Measurements from ENCODE around the gene TEX54. TPM values are rescaled to one million over a fixed set of nuclear protein-coding genes. Genes with fewer than 3 reads are reported as not detected.

The TEX54 gene
- total and polyA plus RNA-seq, 2 of the 4 experiments (the other 2 are of a cell fraction) = not detected

GRCh38 chr11:62801071-62801470, 31.6 kb downstream of the TEX54 start:
- H4K20me1 ChIP-seq (ENCODE audit: insufficient read depth, low read length) = peaks cover 22% of the 10 kb centered on the region
- H3K79me1 ChIP-seq (ENCODE audit: low read depth in 1 of 2, low read length in 2 of 2) = peaks cover 26 to 50% of the 10 kb centered on the region in 2 experiments
- POLR2A ChIA-PET (ENCODE audit: unreplicated experiment) = no interaction called here

More at GRCh38 chr11:62801071-62801470, 31.6 kb downstream of the TEX54 start:
- DNase-seq = no peak
- no peak overlapping the region for H3K56ac ChIP-seq (ENCODE audit: extremely low read depth, insufficient read depth, low read length)
- dilution Hi-C loops (cut with HindIII; ENCODE audit: low sequenced_read_pairs, unreplicated experiment) (no loop called here), intact Hi-C loops (cut with micrococcal nuclease) (no loop called here), in situ Hi-C loops (cut with MboI; ENCODE audit: low sequenced_read_pairs) (no loop called here)
- H3K9me3 ChIP-seq (ENCODE audit: control insufficient read depth, insufficient read depth, low read length) = no peaks in the 10 kb centered on the region
- no peak overlapping the region for H3K4me3 ChIP-seq (ENCODE audit: insufficient read depth, low read depth, low read length)
- CTCF ChIA-PET = interaction anchor here (1.2 kb wide), 1 partner anchor 15 kb away, joined by 4 read pairs; no protein-coding TSS in a partner anchor
- H3K27me3 ChIP-seq (ENCODE audit: control insufficient read depth, insufficient read depth, low read length) = no peaks in the 10 kb centered on the region
- H2AK5ac ChIP-seq (ENCODE audit: low read depth, low read length) = no peak overlapping the region
- H2AK9ac ChIP-seq (replicated peaks; ENCODE audit: low read depth, low read length, poor library complexity) = no peak overlapping the region
- peaks cover 11% of the 10 kb centered on the region for H3K9me1 ChIP-seq (ENCODE audit: insufficient read depth, low read length)
- no peak overlapping the region for H3K14ac ChIP-seq (replicated peaks; ENCODE audit: low read depth, low read length)
- H2BK15ac ChIP-seq (ENCODE audit: low read depth, low read length) = no peak overlapping the region
- no peak overlapping the region for H2BK5ac ChIP-seq (ENCODE audit: low read depth, low read length, poor library complexity, severe bottlenecking)
- no peak overlapping the region for H3K4me2 ChIP-seq (ENCODE audit: low read depth, low read length)
- TF ChIP-seq, protein P1, sequence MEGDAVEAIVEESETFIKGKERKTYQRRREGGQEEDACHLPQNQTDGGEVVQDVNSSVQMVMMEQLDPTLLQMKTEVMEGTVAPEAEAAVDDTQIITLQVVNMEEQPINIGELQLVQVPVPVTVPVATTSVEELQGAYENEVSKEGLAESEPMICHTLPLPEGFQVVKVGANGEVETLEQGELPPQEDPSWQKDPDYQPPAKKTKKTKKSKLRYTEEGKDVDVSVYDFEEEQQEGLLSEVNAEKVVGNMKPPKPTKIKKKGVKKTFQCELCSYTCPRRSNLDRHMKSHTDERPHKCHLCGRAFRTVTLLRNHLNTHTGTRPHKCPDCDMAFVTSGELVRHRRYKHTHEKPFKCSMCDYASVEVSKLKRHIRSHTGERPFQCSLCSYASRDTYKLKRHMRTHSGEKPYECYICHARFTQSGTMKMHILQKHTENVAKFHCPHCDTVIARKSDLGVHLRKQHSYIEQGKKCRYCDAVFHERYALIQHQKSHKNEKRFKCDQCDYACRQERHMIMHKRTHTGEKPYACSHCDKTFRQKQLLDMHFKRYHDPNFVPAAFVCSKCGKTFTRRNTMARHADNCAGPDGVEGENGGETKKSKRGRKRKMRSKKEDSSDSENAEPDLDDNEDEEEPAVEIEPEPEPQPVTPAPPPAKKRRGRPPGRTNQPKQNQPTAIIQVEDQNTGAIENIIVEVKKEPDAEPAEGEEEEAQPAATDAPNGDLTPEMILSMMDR (conservative IDR thresholded peaks at IDR 0.05; ENCODE audit: low read depth, low read length) = no peak
- TF ChIP-seq CEBPB (IDR thresholded peaks at IDR 0.05; ENCODE audit: low read depth, low read length) = no peak
- no peak for TF ChIP-seq MAFK (IDR thresholded peaks at IDR 0.05; ENCODE audit: low read depth, low read length)
- TF ChIP-seq MXI1 (IDR thresholded peaks at IDR 0.05; ENCODE audit: borderline replicate concordance, low read depth, low read length) = no peak
- TF ChIP-seq BHLHE40 (IDR thresholded peaks at IDR 0.05; ENCODE audit: low read depth, low read length) = no peak
- TF ChIP-seq FOS (IDR thresholded peaks at IDR 0.05; ENCODE audit: low read depth, low read length) = no peak
- no peak for TF ChIP-seq RFX5 (IDR thresholded peaks at IDR 0.05; ENCODE audit: low read depth, low read length)
- no peak for TF ChIP-seq CHD1 (IDR thresholded peaks at IDR 0.05; ENCODE audit: low read depth, low read length)
- TF ChIP-seq, protein P2, sequence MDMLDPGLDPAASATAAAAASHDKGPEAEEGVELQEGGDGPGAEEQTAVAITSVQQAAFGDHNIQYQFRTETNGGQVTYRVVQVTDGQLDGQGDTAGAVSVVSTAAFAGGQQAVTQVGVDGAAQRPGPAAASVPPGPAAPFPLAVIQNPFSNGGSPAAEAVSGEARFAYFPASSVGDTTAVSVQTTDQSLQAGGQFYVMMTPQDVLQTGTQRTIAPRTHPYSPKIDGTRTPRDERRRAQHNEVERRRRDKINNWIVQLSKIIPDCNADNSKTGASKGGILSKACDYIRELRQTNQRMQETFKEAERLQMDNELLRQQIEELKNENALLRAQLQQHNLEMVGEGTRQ (IDR thresholded peaks at IDR 0.05; ENCODE audit: low read depth, low read length) = no peak
- TF ChIP-seq MAZ (IDR thresholded peaks at IDR 0.05; ENCODE audit: borderline replicate concordance, low read depth, low read length) = no peak
- TF ChIP-seq SMC3 (IDR thresholded peaks at IDR 0.05; ENCODE audit: low read depth, low read length) = no peak
- no peak overlapping the region for H4K91ac ChIP-seq (ENCODE audit: insufficient read depth, low read depth, low read length)
- no peak overlapping the region for H3K27ac ChIP-seq (ENCODE audit: insufficient read depth, low read length)
- H4K8ac ChIP-seq (ENCODE audit: low read depth in 2 of 2, low read length in 2 of 2) = no peak overlapping the region
- WGBS, 2 experiments (ENCODE audit: extremely low coverage in 2 of 2, insufficient read length in 1 of 2) = no CpG with 5 or more reads among the region's 4 CpGs
- no peak for ATAC-seq (ENCODE audit: low read depth)
- no TSS peak for BruUV-seq (replicated peaks)
- no peak overlapping the region for H3K18ac ChIP-seq (ENCODE audit: low read depth, low read length)
- H3K4ac ChIP-seq (ENCODE audit: low read depth, low read length) = no peak overlapping the region
- no peak overlapping the region for H3K23ac ChIP-seq (ENCODE audit: low read depth, low read length)
- no peak overlapping the region for H2BK120ac ChIP-seq (ENCODE audit: low read depth, low read length)
- no peak overlapping the region for H3K9ac ChIP-seq (ENCODE audit: low read depth, low read length)
- H2BK20ac ChIP-seq (ENCODE audit: low read depth, low read length) = no peak overlapping the region
- H3K4me1 ChIP-seq (ENCODE audit: control insufficient read depth, insufficient read depth, low read length) = peaks cover 8% of the 10 kb centered on the region
- peaks cover 60% of the 10 kb centered on the region for H3K36me3 ChIP-seq (ENCODE audit: control insufficient read depth, insufficient read depth, low read length)
- no peak overlapping the region for H4K5ac ChIP-seq (ENCODE audit: low read depth, low read length)
- H2AFZ ChIP-seq (replicated peaks; ENCODE audit: low read length, poor library complexity) = no peak overlapping the region
